Measurements from ENCODE around the gene ACTN3.

DNA sequence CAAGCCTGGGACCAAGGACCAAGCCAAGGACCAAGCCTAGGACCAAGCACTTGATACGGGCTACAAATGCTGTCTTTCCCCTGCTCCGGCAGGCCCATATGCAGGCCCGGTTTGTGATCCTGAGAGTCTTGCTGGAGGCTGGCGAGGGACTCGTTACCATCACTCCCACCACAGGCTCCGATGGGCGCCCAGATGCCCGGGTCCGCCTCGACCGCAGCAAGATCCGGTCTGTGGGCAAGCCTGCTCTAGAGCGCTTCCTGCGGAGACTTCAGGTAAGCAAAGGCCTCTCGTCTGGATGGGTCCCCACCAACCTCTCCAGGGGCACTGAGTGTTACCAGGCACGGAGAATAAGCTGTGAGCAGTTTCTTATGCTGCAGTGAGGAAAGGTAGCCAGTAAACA lies 49.5 kb upstream of the ACTN3 start:
- TF ChIP-seq, protein P1, sequence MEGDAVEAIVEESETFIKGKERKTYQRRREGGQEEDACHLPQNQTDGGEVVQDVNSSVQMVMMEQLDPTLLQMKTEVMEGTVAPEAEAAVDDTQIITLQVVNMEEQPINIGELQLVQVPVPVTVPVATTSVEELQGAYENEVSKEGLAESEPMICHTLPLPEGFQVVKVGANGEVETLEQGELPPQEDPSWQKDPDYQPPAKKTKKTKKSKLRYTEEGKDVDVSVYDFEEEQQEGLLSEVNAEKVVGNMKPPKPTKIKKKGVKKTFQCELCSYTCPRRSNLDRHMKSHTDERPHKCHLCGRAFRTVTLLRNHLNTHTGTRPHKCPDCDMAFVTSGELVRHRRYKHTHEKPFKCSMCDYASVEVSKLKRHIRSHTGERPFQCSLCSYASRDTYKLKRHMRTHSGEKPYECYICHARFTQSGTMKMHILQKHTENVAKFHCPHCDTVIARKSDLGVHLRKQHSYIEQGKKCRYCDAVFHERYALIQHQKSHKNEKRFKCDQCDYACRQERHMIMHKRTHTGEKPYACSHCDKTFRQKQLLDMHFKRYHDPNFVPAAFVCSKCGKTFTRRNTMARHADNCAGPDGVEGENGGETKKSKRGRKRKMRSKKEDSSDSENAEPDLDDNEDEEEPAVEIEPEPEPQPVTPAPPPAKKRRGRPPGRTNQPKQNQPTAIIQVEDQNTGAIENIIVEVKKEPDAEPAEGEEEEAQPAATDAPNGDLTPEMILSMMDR (IDR thresholded peaks at IDR 0.05; ENCODE audit: poor library complexity): no peak
- no peak for TF ChIP-seq EZH2 (IDR thresholded peaks at IDR 0.05; ENCODE audit: borderline replicate concordance)
- no peak for TF ChIP-seq EZH2phosphoT487 (IDR thresholded peaks at IDR 0.05; ENCODE audit: low read depth, severe bottlenecking, unreplicated experiment)

Data from hepatocyte (in vitro differentiated cells).